ENCODE results near the gene KRTAP6-1.

The KRTAP6-1 gene

GRCh38 chr21:30620080-30620479 lies 6.3 kb upstream of the KRTAP6-1 start:
- Histone ChIP-seq H3K27me3 (ENCODE audit: control insufficient read depth, insufficient read depth, low read length) (no peaks in the 10 kb centered on the region), H3K36me3 (ENCODE audit: control insufficient read depth, insufficient read depth, low read length) (no peaks in the 10 kb centered on the region), H3K9ac (ENCODE audit: low read depth, low read length) (no peak overlapping the region), H3K4me3 (ENCODE audit: low read depth, low read length) (no peak overlapping the region), H3K4me1 (ENCODE audit: control insufficient read depth, insufficient read depth, low read length) (no peaks in the 10 kb centered on the region), H3K27ac (ENCODE audit: low read depth, low read length) (no peak overlapping the region), H3K9me3 (ENCODE audit: control insufficient read depth, insufficient read depth, low read length) (peaks cover 16% of the 10 kb centered on the region)

- Histone ChIP-seq H3K27ac (ENCODE audit: low read depth, low read length) (no peak within 1 kb of the TSS), H3K4me1 (ENCODE audit: control insufficient read depth, insufficient read depth, low read length) (no peaks in the 10 kb centered on the region), H3K9me3 (ENCODE audit: control insufficient read depth, insufficient read depth, low read length) (peaks cover 9% of the 10 kb centered on the region; the same call in 1 of the 2 replicates), H3K27me3 (ENCODE audit: control insufficient read depth, insufficient read depth, low read length) (no peaks in the 10 kb centered on the region), H3K36me3 (ENCODE audit: control insufficient read depth, insufficient read depth, low read length) (no peaks in the 10 kb centered on the region), H3K4me3 (ENCODE audit: low read depth, low read length) (no peak within 1 kb of the TSS), H3K9ac (ENCODE audit: low read depth, low read length) (no peak within 1 kb of the TSS)
Observed at GRCh38 chr21:30616125-30616524, 2.4 kb upstream of the KRTAP6-1 start, which contains the start of gene KRTAP20-1. KRTAP20-1 (plus strand) TSS chr21:30616425; CDS start chr21:30616455, 30 bp downstream.

GRCh38 chr21:30615199-30615598 lies 1.5 kb upstream of the KRTAP6-1 start:
- Histone ChIP-seq H3K27me3 (ENCODE audit: control insufficient read depth, insufficient read depth, low read length) (no peaks in the 10 kb centered on the region), H3K9ac (ENCODE audit: low read depth, low read length) (no peak overlapping the region), H3K9me3 (ENCODE audit: control insufficient read depth, insufficient read depth, low read length) (peaks cover 7% of the 10 kb centered on the region; the same call in 1 of the 2 replicates), H3K36me3 (ENCODE audit: control insufficient read depth, insufficient read depth, low read length) (no peaks in the 10 kb centered on the region), H3K4me3 (ENCODE audit: low read depth, low read length) (no peak overlapping the region), H3K4me1 (ENCODE audit: control insufficient read depth, insufficient read depth, low read length) (no peaks in the 10 kb centered on the region), H3K27ac (ENCODE audit: low read depth, low read length) (no peak overlapping the region)

- Histone ChIP-seq H3K9ac (ENCODE audit: low read depth, low read length) (no peak overlapping the region), H3K27ac (ENCODE audit: low read depth, low read length) (no peak overlapping the region), H3K4me3 (ENCODE audit: low read depth, low read length) (no peak overlapping the region), H3K4me1 (ENCODE audit: control insufficient read depth, insufficient read depth, low read length) (no peaks in the 10 kb centered on the region), H3K36me3 (ENCODE audit: control insufficient read depth, insufficient read depth, low read length) (no peaks in the 10 kb centered on the region), H3K27me3 (ENCODE audit: control insufficient read depth, insufficient read depth, low read length) (no peaks in the 10 kb centered on the region), H3K9me3 (ENCODE audit: control insufficient read depth, insufficient read depth, low read length) (peaks cover 7% of the 10 kb centered on the region; the same call in 1 of the 2 replicates)
Observed at GRCh38 chr21:30612132-30612531, 1.6 kb downstream of the KRTAP6-1 start.

GRCh38 chr21:30605968-30606367 lies 7.8 kb downstream of the KRTAP6-1 start:
- no peak overlapping the region for H3K27ac ChIP-seq (ENCODE audit: low read depth, low read length)
- no peaks in the 10 kb centered on the region for H3K4me1 ChIP-seq (ENCODE audit: control insufficient read depth, insufficient read depth, low read length)
- 0 out of 2 replicates have a peak, but pooled peaks cover under 1% of the 10 kb centered on the region for H3K9me3 ChIP-seq (ENCODE audit: control insufficient read depth, insufficient read depth, low read length)
- no peaks in the 10 kb centered on the region for H3K27me3 ChIP-seq (ENCODE audit: control insufficient read depth, insufficient read depth, low read length)
- H3K36me3 ChIP-seq (ENCODE audit: control insufficient read depth, insufficient read depth, low read length), result no peaks in the 10 kb centered on the region
- H3K4me3 ChIP-seq (ENCODE audit: low read depth, low read length), result no peak overlapping the region
- H3K9ac ChIP-seq (ENCODE audit: low read depth, low read length), result no peak overlapping the region

- Histone ChIP-seq H3K9me3 (ENCODE audit: control insufficient read depth, insufficient read depth, low read length) (no peaks in the 10 kb centered on the region; the same call in 1 of the 2 replicates), H3K27ac (ENCODE audit: low read depth, low read length) (no peak within 1 kb of the TSS), H3K9ac (ENCODE audit: low read depth, low read length) (no peak within 1 kb of the TSS), H3K4me3 (ENCODE audit: low read depth, low read length) (no peak within 1 kb of the TSS), H3K27me3 (ENCODE audit: control insufficient read depth, insufficient read depth, low read length) (no peaks in the 10 kb centered on the region), H3K4me1 (ENCODE audit: control insufficient read depth, insufficient read depth, low read length) (no peaks in the 10 kb centered on the region), H3K36me3 (ENCODE audit: control insufficient read depth, insufficient read depth, low read length) (no peaks in the 10 kb centered on the region)
Observed at GRCh38 chr21:30600787-30601186, 12.9 kb downstream of the KRTAP6-1 start, which contains the start of gene KRTAP22-1. KRTAP22-1 (plus strand) TSS chr21:30601087.

GRCh38 chr21:30598802-30599201 lies 14.9 kb downstream of the KRTAP6-1 start, which contains the start of gene KRTAP6-2:
KRTAP6-2 (minus strand) TSS chr21:30598902; CDS start chr21:30598874, 28 bp downstream.
- no peaks in the 10 kb centered on the region for H3K36me3 ChIP-seq (ENCODE audit: control insufficient read depth, insufficient read depth, low read length)
- H3K9ac ChIP-seq (ENCODE audit: low read depth, low read length), result no peak within 1 kb of the TSS
- H3K4me3 ChIP-seq (ENCODE audit: low read depth, low read length), result no peak within 1 kb of the TSS
- no peaks in the 10 kb centered on the region for H3K4me1 ChIP-seq (ENCODE audit: control insufficient read depth, insufficient read depth, low read length)
- H3K27me3 ChIP-seq (ENCODE audit: control insufficient read depth, insufficient read depth, low read length), result no peaks in the 10 kb centered on the region
- H3K9me3 ChIP-seq (ENCODE audit: control insufficient read depth, insufficient read depth, low read length), result no peaks in the 10 kb centered on the region; the same call in 1 of the 2 replicates
- no peak within 1 kb of the TSS for H3K27ac ChIP-seq (ENCODE audit: low read depth, low read length)

- no peaks in the 10 kb centered on the region for H3K4me1 ChIP-seq (ENCODE audit: control insufficient read depth, insufficient read depth, low read length)
- no peak within 1 kb of the TSS for H3K4me3 ChIP-seq (ENCODE audit: low read depth, low read length)
- H3K9me3 ChIP-seq (ENCODE audit: control insufficient read depth, insufficient read depth, low read length), result no peaks in the 10 kb centered on the region
- no peaks in the 10 kb centered on the region for H3K27me3 ChIP-seq (ENCODE audit: control insufficient read depth, insufficient read depth, low read length)
- H3K27ac ChIP-seq (ENCODE audit: low read depth, low read length), result no peak within 1 kb of the TSS
- no peaks in the 10 kb centered on the region for H3K36me3 ChIP-seq (ENCODE audit: control insufficient read depth, insufficient read depth, low read length)
- H3K9ac ChIP-seq (ENCODE audit: low read depth, low read length), result no peak within 1 kb of the TSS
Observed at GRCh38 chr21:30592140-30592539, 21.6 kb downstream of the KRTAP6-1 start, which contains the start of gene KRTAP6-3. KRTAP6-3 (plus strand) TSS chr21:30592440; CDS start chr21:30592446, 6 bp downstream.

- Histone ChIP-seq H3K27me3 (ENCODE audit: control insufficient read depth, insufficient read depth, low read length) (no peaks in the 10 kb centered on the region), H3K4me3 (ENCODE audit: low read depth, low read length) (no peak within 1 kb of the TSS), H3K9ac (ENCODE audit: low read depth, low read length) (no peak within 1 kb of the TSS), H3K9me3 (ENCODE audit: control insufficient read depth, insufficient read depth, low read length) (no peaks in the 10 kb centered on the region), H3K36me3 (ENCODE audit: control insufficient read depth, insufficient read depth, low read length) (no peaks in the 10 kb centered on the region), H3K27ac (ENCODE audit: low read depth, low read length) (no peak within 1 kb of the TSS), H3K4me1 (ENCODE audit: control insufficient read depth, insufficient read depth, low read length) (no peaks in the 10 kb centered on the region)
Observed at GRCh38 chr21:30590297-30590696, 23.4 kb downstream of the KRTAP6-1 start, which contains the start of gene KRTAP22-2. KRTAP22-2 (minus strand) TSS chr21:30590397.

- no peak overlapping the region for H3K27ac ChIP-seq (ENCODE audit: low read depth, low read length)
- no peak overlapping the region for H3K4me3 ChIP-seq (ENCODE audit: low read depth, low read length)
- no peaks in the 10 kb centered on the region for H3K4me1 ChIP-seq (ENCODE audit: control insufficient read depth, insufficient read depth, low read length)
- no peaks in the 10 kb centered on the region for H3K36me3 ChIP-seq (ENCODE audit: control insufficient read depth, insufficient read depth, low read length)
- H3K9ac ChIP-seq (ENCODE audit: low read depth, low read length), result no peak overlapping the region
- H3K27me3 ChIP-seq (ENCODE audit: control insufficient read depth, insufficient read depth, low read length), result no peaks in the 10 kb centered on the region
- H3K9me3 ChIP-seq (ENCODE audit: control insufficient read depth, insufficient read depth, low read length), result no peaks in the 10 kb centered on the region
Observed at GRCh38 chr21:30582870-30583269, 30.9 kb downstream of the KRTAP6-1 start.

- Histone ChIP-seq H3K4me1 (ENCODE audit: control insufficient read depth, insufficient read depth, low read length) (no peaks in the 10 kb centered on the region), H3K27me3 (ENCODE audit: control insufficient read depth, insufficient read depth, low read length) (no peaks in the 10 kb centered on the region), H3K9ac (ENCODE audit: low read depth, low read length) (no peak overlapping the region), H3K36me3 (ENCODE audit: control insufficient read depth, insufficient read depth, low read length) (no peaks in the 10 kb centered on the region), H3K4me3 (ENCODE audit: low read depth, low read length) (no peak overlapping the region), H3K27ac (ENCODE audit: low read depth, low read length) (no peak overlapping the region), H3K9me3 (ENCODE audit: control insufficient read depth, insufficient read depth, low read length) (no peaks in the 10 kb centered on the region)
Observed at GRCh38 chr21:30580132-30580531, 33.6 kb downstream of the KRTAP6-1 start.
